ENCODE data around the gene CYSLTR2.

DNA sequence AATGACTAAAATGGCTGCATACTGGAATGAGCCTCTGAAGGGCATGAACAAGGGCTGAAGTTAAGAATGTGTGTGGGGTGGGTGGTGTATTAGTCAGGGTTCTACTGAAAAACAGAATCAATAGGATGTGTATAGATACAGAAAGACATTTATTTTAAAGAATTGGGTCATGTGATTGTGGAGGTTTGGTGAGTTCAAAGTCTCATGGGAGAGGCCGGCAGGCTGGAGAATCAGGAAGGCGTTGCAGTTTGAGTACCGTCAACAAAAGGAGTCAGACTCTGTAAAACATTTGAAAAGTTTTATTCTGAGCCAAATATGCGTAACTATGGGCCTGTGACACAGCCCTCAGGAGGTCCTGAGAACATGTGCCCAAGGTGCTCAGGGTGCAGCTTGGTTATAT is 24.5 kb upstream of the CYSLTR2 start:
- TF ChIP-seq, protein P1, sequence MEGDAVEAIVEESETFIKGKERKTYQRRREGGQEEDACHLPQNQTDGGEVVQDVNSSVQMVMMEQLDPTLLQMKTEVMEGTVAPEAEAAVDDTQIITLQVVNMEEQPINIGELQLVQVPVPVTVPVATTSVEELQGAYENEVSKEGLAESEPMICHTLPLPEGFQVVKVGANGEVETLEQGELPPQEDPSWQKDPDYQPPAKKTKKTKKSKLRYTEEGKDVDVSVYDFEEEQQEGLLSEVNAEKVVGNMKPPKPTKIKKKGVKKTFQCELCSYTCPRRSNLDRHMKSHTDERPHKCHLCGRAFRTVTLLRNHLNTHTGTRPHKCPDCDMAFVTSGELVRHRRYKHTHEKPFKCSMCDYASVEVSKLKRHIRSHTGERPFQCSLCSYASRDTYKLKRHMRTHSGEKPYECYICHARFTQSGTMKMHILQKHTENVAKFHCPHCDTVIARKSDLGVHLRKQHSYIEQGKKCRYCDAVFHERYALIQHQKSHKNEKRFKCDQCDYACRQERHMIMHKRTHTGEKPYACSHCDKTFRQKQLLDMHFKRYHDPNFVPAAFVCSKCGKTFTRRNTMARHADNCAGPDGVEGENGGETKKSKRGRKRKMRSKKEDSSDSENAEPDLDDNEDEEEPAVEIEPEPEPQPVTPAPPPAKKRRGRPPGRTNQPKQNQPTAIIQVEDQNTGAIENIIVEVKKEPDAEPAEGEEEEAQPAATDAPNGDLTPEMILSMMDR (IDR thresholded peaks at IDR 0.05): no peak
- no peak for TF ChIP-seq POLR2A (IDR thresholded peaks at IDR 0.05)
